Mesenchymal stem cell (in vitro differentiated cells and primary cell): ENCODE results near the gene EGR1.

Experiments used
- DNase-seq: peaks from one replicate; pipeline ENCODE4 v3.0.0-alpha.2; 2013
- H2AFZ ChIP-seq: one replicate; pipeline ENCODE4 v1.6.1; 2013; ENCODE audit warnings: low read depth, mild to moderate bottlenecking, control low read depth, inconsistent platforms, low read length, moderate library complexity
- H2AK5ac ChIP-seq: 2 replicates; pipeline ENCODE4 v1.6.1; 2013; ENCODE audit warnings: low read length, moderate library complexity, mild to moderate bottlenecking, inconsistent platforms; ENCODE audit not compliant: severe bottlenecking
- H2BK120ac ChIP-seq: one replicate; pipeline ENCODE4 v1.6.1; 2013; ENCODE audit warnings: low read depth, mild to moderate bottlenecking, inconsistent platforms, low read length, moderate library complexity
- H2BK12ac ChIP-seq, 2 experiments: one replicate each; pipeline ENCODE4 v1.6.1; 2013; ENCODE audit warnings: inconsistent platforms in 2 of 2, low read length in 2 of 2, mild to moderate bottlenecking in 2 of 2, moderate library complexity in 2 of 2, control low read depth in 1 of 2
- H2BK15ac ChIP-seq: one replicate; pipeline ENCODE4 v1.6.1; 2013; ENCODE audit warnings: mild to moderate bottlenecking, low read depth, inconsistent platforms; ENCODE audit not compliant: poor library complexity, severe bottlenecking
- H2BK5ac ChIP-seq: 2 replicates; pipeline ENCODE4 v1.6.1; 2013; ENCODE audit warnings: low read depth, mild to moderate bottlenecking, low read length, control low read depth, inconsistent platforms; ENCODE audit not compliant: poor library complexity, severe bottlenecking
- H3K14ac ChIP-seq, 2 experiments: one replicate each; pipeline ENCODE4 v1.6.1; 2013; ENCODE audit warnings: inconsistent platforms in 2 of 2, low read length in 2 of 2, control low read depth in 1 of 2, mild to moderate bottlenecking in 1 of 2, moderate library complexity in 1 of 2
- H3K18ac ChIP-seq, 2 experiments: one replicate each; pipeline ENCODE4 v1.6.1; 2013; ENCODE audit warnings: inconsistent platforms in 2 of 2, low read length in 2 of 2, control low read depth in 1 of 2, low read depth in 1 of 2, mild to moderate bottlenecking in 1 of 2
- H3K23ac ChIP-seq, 2 experiments: one replicate each; pipeline ENCODE4 v1.6.1; 2013; ENCODE audit warnings: inconsistent platforms in 2 of 2, low read length in 2 of 2, mild to moderate bottlenecking in 2 of 2, moderate library complexity in 2 of 2, control low read depth in 1 of 2
- H3K27ac ChIP-seq: 2 replicates; pipeline ENCODE4 v1.5.1; 2013; ENCODE audit warnings: mild to moderate bottlenecking, moderate library complexity, low read length, control low read depth, inconsistent platforms; ENCODE audit not compliant: poor library complexity, severe bottlenecking
- H3K27me3 ChIP-seq, 2 experiments: 2 replicates each; pipeline versions ENCODE4 v1.6.1 to v1.7.0; 2013; ENCODE audit warnings: low read length in 2 of 2, mild to moderate bottlenecking in 2 of 2, moderate library complexity in 2 of 2, control low read depth in 1 of 2, inconsistent platforms in 1 of 2; ENCODE audit not compliant: control insufficient read depth in 1 of 2, insufficient read depth in 1 of 2
- H3K36me3 ChIP-seq, 2 experiments: 2 replicates each; pipeline versions ENCODE4 v1.6.1 to v1.7.0; 2013; ENCODE audit warnings: low read length in 2 of 2, control low read depth in 1 of 2, inconsistent platforms in 1 of 2, low read depth in 1 of 2, mild to moderate bottlenecking in 1 of 2; ENCODE audit not compliant: insufficient read depth in 2 of 2, control insufficient read depth in 1 of 2
- H3K4ac ChIP-seq, 2 experiments: one replicate each; pipeline ENCODE4 v1.6.1; 2013; ENCODE audit warnings: inconsistent platforms in 2 of 2, low read length in 2 of 2, mild to moderate bottlenecking in 2 of 2, moderate library complexity in 2 of 2, control low read depth in 1 of 2, low read depth in 1 of 2
- H3K4me1 ChIP-seq: 2 replicates; pipeline ENCODE4 v1.6.1; 2013; ENCODE audit warnings: low read depth, low read length, control low read depth; ENCODE audit not compliant: control insufficient read depth, insufficient read depth
- H3K4me2 ChIP-seq: 2 replicates; pipeline ENCODE4 v1.6.1; 2013; ENCODE audit warnings: low read length, mild to moderate bottlenecking, inconsistent platforms; ENCODE audit not compliant: poor library complexity, severe bottlenecking
- H3K4me3 ChIP-seq, 2 experiments: 2 replicates each; pipeline versions ENCODE4 v1.5.1 to v1.7.0; 2013; ENCODE audit warnings: low read length in 2 of 2, mild to moderate bottlenecking in 2 of 2, control low read depth in 1 of 2, low read depth in 1 of 2; ENCODE audit not compliant: insufficient read depth in 1 of 2
- H3K79me1 ChIP-seq: replicated peaks from 2 replicates; pipeline ENCODE4 v1.6.1; 2013; ENCODE audit warnings: mild to moderate bottlenecking, control low read depth, low read length, inconsistent platforms; ENCODE audit not compliant: poor library complexity, severe bottlenecking
- H3K9ac ChIP-seq: 2 replicates; pipeline ENCODE4 v1.7.0; 2013; ENCODE audit warnings: mild to moderate bottlenecking, low read length, moderate library complexity
- H3K9me3 ChIP-seq: 2 replicates; pipeline ENCODE4 v1.7.0; 2013; ENCODE audit warnings: mild to moderate bottlenecking, low read length; ENCODE audit not compliant: control insufficient read depth
- H4K8ac ChIP-seq: one replicate; pipeline ENCODE4 v1.6.1; 2013; ENCODE audit warnings: inconsistent platforms, mild to moderate bottlenecking, low read length, moderate library complexity
- H4K91ac ChIP-seq: one replicate; pipeline ENCODE4 v1.6.1; 2013; ENCODE audit warnings: mild to moderate bottlenecking, low read length, inconsistent platforms
- WGBS: methylation state at CpG from one replicate; pipeline ENCODE4 v1.1.7; 2013; ENCODE audit warnings: mixed read lengths; 5-methylcytosine and 5-hydroxymethylcytosine counted together

The EGR1 gene

DNA sequence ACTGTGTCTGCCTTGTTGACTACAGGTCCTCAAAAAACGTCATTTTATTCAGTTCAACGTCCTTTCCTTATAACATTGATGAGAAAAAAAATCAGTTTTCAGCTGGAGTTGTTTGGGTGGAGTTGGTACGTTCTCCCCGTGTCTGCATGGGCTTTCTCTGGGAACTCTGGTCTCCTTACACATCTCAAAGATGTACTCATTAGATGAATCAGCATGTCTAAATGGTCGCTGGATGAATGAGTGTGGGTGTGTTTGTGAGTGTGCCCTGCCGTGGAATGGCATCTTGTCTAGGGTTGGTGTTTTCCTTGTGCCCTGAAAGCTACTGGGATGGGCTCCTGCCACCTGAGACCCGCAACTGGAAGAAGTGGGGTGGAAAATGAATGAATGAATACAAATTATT, 30.1 kb downstream of the EGR1 start:
- Histone ChIP-seq H3K4me2 (no peak overlapping the region), H3K4ac (no peak overlapping the region)
- WGBS: 85% methylated on average over 5 of the region's 7 CpGs

DNA sequence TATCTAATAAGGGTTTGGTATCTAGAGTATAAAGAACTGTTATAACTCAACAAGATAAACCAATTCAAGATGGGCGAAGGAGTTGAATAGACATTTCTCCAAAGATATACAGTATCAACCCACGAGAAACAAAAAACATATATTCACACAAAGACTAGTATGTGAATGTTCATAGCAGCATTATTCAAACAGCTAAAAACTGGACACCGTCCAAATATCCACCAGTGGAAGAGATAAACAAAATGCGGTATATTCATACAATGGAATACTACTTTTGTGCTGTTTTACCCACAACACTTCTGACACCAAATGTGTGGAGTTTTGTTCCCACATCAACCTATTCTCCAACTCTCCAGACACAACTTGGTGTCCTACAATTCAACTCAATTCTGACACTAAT, 33.1 kb downstream of the EGR1 start:
- Histone ChIP-seq H4K8ac (no peak overlapping the region), H3K79me1 (peaks cover 2% of the 10 kb centered on the region), H2BK120ac (no peak overlapping the region), H2AFZ (no peak overlapping the region), H4K91ac (no peak overlapping the region), H3K14ac (no peak overlapping the region), H3K23ac (no peak overlapping the region), H3K4ac (no peak overlapping the region), H3K4me1 (peaks cover 2% of the 10 kb centered on the region), H3K9me3 (no peaks in the 10 kb centered on the region), H2BK12ac (no peak overlapping the region), H3K27me3 (no peaks in the 10 kb centered on the region), H3K4me3 (no peak overlapping the region), H3K18ac (no peak overlapping the region), H3K27ac (no peak overlapping the region), H3K9ac (no peak overlapping the region), H3K4me2 (no peak overlapping the region), H2BK5ac (no peak overlapping the region), H3K36me3 (no peaks in the 10 kb centered on the region), H2BK15ac (no peak overlapping the region), H2AK5ac (no peak overlapping the region)
- WGBS: 90% methylated on average over 3 of the region's 4 CpGs
- no peak for DNase-seq

More for the DNA sequence above, 30.1 kb downstream of the EGR1 start:
- Histone ChIP-seq H3K23ac (no peak overlapping the region), H2BK12ac (no peak overlapping the region), H3K79me1 (no peaks in the 10 kb centered on the region), H4K91ac (no peak overlapping the region), H2BK15ac (no peak overlapping the region), H4K8ac (no peak overlapping the region), H3K9me3 (no peaks in the 10 kb centered on the region), H3K4me3 (no peak overlapping the region), H3K14ac (no peak overlapping the region), H3K4me1 (peaks cover 16% of the 10 kb centered on the region), H3K27ac (no peak overlapping the region), H3K36me3 (no peaks in the 10 kb centered on the region), H3K9ac (no peak overlapping the region), H3K18ac (no peak overlapping the region), H2AFZ (no peak overlapping the region), H2BK5ac (no peak overlapping the region), H2BK120ac (no peak overlapping the region), H2AK5ac (no peak overlapping the region), H3K27me3 (peaks cover 12 to 21% of the 10 kb centered on the region in 2 experiments)
- no peak for DNase-seq

DNA sequence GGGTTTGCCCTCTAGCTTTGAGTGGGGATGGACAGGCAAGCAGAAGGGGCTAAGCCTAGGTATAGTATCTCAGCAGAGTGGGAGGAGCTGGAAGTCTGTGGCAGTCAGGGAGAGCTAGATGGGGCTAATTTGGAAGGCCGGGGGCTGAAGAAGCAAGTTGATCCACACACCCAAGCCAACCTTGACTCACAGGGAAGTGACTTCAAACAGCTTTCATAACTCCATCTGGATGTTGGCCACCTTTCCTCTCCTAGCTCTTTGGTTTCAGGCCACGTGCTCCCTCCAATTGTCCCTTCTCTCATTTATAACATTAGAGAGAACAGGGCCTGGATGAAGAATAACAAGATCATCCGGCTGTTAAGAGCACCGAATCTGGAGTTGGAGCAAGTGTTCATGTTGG, 36.8 kb downstream of the EGR1 start:
- Histone ChIP-seq H3K4me1 (peaks cover 2% of the 10 kb centered on the region), H3K36me3 (peaks cover 7 to 20% of the 10 kb centered on the region in 2 experiments), H4K8ac (no peak overlapping the region), H4K91ac (no peak overlapping the region), H3K9ac (no peak overlapping the region), H3K23ac (no peak overlapping the region), H2BK15ac (no peak overlapping the region), H2BK120ac (no peak overlapping the region), H3K79me1 (peaks cover 5% of the 10 kb centered on the region), H3K4me2 (no peak overlapping the region), H3K4ac (no peak overlapping the region), H2BK12ac (no peak overlapping the region), H2BK5ac (no peak overlapping the region), H2AFZ (no peak overlapping the region), H3K27ac (no peak overlapping the region), H3K18ac (no peak overlapping the region), H3K27me3 (no peaks in the 10 kb centered on the region), H3K4me3 (no peak overlapping the region), H3K9me3 (no peaks in the 10 kb centered on the region), H3K14ac (no peak overlapping the region), H2AK5ac (no peak overlapping the region)
- 98% methylated on average over 4 of the region's 4 CpGs for WGBS
- no peak for DNase-seq

DNA sequence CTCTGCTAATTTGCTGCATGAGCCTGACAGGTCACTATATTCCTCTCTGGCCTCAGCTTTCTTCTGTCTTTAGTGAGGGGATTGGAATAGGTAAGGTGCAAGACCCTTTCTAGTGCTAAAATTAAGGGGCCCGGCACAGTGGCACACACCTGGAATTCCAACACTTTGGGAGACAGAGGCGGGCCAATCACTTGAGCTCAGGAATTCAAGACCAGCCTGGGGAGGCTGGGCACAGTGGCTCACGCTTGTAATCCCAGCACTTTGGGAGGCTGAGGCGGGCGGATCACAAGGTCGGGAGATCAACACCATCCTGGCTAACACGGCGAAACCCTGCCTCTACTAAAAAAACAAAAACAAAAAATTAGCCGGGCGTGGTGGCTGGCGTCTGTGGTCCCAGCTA, 37.2 kb downstream of the EGR1 start:
- Histone ChIP-seq H3K36me3 (peaks cover 9 to 24% of the 10 kb centered on the region in 2 experiments), H3K14ac (no peak overlapping the region), H3K4ac (no peak overlapping the region), H3K9ac (no peak overlapping the region), H3K27me3 (no peaks in the 10 kb centered on the region), H3K18ac (no peak overlapping the region), H2BK15ac (no peak overlapping the region), H3K4me2 (no peak overlapping the region), H3K23ac (no peak overlapping the region), H2BK120ac (no peak overlapping the region), H2BK12ac (no peak overlapping the region), H2BK5ac (no peak overlapping the region), H3K27ac (no peak overlapping the region), H3K4me1 (peaks cover 2% of the 10 kb centered on the region), H3K4me3 (no peak overlapping the region), H4K91ac (no peak overlapping the region), H3K79me1 (peaks cover 5% of the 10 kb centered on the region), H4K8ac (no peak overlapping the region), H2AFZ (no peak overlapping the region), H3K9me3 (no peaks in the 10 kb centered on the region), H2AK5ac (no peak overlapping the region)
- no peak for DNase-seq
- WGBS: 89% methylated on average over 8 of the region's 11 CpGs
